Measurements from ENCODE around the gene TDRD9. TPM values are rescaled to one million over a fixed set of nuclear protein-coding genes. Genes with fewer than 3 reads are reported as not detected.

The TDRD9 gene
- total RNA-seq, 5 donors from 2014 or later (not counting 1 experiment from before 2014, with no cell fraction given), result 0.43 to 1.3 (median 0.56) TPM

DNA sequence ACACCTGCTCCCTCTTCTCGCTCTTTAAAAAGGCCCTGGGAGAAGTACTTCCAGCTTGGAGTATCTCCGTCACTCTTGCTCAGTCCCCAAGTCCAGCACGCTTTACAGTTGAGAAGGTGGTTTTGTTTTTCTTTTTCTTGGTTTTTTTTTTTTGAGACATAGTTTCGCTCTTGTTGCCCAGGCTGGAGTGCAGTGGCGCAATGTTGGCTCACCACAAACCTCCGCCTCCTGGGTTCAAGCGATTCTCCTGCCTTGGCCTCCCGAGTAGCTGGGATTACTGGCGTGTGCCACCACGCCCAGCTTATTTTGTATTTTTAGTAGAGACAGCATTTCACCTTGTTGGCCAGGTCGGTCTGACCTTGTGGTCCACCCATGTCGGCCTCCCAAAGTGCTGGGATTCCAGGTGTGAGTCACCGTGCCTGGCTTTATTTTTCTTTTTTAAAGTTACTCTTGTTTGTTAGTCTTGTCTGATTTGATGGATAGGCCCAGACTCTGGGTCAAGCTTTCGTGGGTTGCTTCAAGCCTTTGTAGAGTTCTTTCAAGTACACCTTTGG, 1.9 kb downstream of the TDRD9 start:
- Mint-ChIP-seq H3K27me3 (peaks cover 2 to 14% of the 10 kb centered on the region in 2 donors), H3K36me3 (no peaks in the 10 kb centered on the region), H3K9me3 (no peaks in the 10 kb centered on the region), H3K27ac (no peak overlapping the region), H3K4me1 (no peaks in the 10 kb centered on the region), H3K4me3 (no peak overlapping the region)
- H3K36me3 ChIP-seq (ENCODE audit: control insufficient read depth in 2 of 2, extremely low read depth in 1 of 2, insufficient read depth in 1 of 2, low read length in 1 of 2), result no peaks in the 10 kb centered on the region
- WGBS (ENCODE audit: insufficient coverage), result 86% methylated on average over 7 of the region's 14 CpGs
- no peak overlapping the region for H3K4me3 ChIP-seq (ENCODE audit: control insufficient read depth in 1 of 2, extremely low read depth in 1 of 2, low read length in 1 of 2)
- CTCF ChIA-PET, result interaction anchor here in 1 of 2 donors (1.5 kb wide), 1 partner anchor 19 kb away, joined by 3 read pairs; no protein-coding TSS in a partner anchor
- peaks cover 0 to 3% of the 10 kb centered on the region in 2 experiments for H3K27me3 ChIP-seq (replicated peaks in 1 of 2; ENCODE audit: control insufficient read depth in 2 of 2, extremely low read depth in 1 of 2, insufficient read depth in 2 of 2, low read length in 1 of 2)
- ATAC-seq (replicated peaks in 1 of 4) (no peak), DNase-seq (no peak)
- no peaks in the 10 kb centered on the region for H3K9me3 ChIP-seq
- no peak overlapping the region for H3K27ac ChIP-seq (ENCODE audit: low read length)
- H3K4me1 ChIP-seq (ENCODE audit: control insufficient read depth in 1 of 2, extremely low read depth in 1 of 2, insufficient read depth in 2 of 2, low read length in 2 of 2), result no peaks in the 10 kb centered on the region
- POLR2A ChIA-PET, result no interaction called here

- CTCF ChIA-PET, result no interaction called here
- ATAC-seq (replicated peaks in 1 of 4) (no peak), DNase-seq (no peak)
- POLR2A ChIA-PET, result no interaction called here
- H3K27ac Mint-ChIP-seq, result no peak overlapping the region
- H3K9me3 Mint-ChIP-seq, result no peaks in the 10 kb centered on the region
- Histone ChIP-seq H3K9me3 (no peaks in the 10 kb centered on the region), H3K4me3 (ENCODE audit: control insufficient read depth in 1 of 2, extremely low read depth in 1 of 2, low read length in 1 of 2) (no peak overlapping the region), H3K36me3 (ENCODE audit: control insufficient read depth in 2 of 2, extremely low read depth in 1 of 2, insufficient read depth in 1 of 2, low read length in 1 of 2) (no peaks in the 10 kb centered on the region), H3K4me1 (ENCODE audit: control insufficient read depth in 1 of 2, extremely low read depth in 1 of 2, insufficient read depth in 2 of 2, low read length in 2 of 2) (no peaks in the 10 kb centered on the region), H3K27me3 (replicated peaks in 1 of 2; ENCODE audit: control insufficient read depth in 2 of 2, extremely low read depth in 1 of 2, insufficient read depth in 2 of 2, low read length in 1 of 2) (peaks cover 0 to 3% of the 10 kb centered on the region in 2 experiments), H3K27ac (ENCODE audit: low read length) (no peak overlapping the region)
- peaks cover 2 to 9% of the 10 kb centered on the region in 2 donors for H3K27me3 Mint-ChIP-seq
- H3K4me3 Mint-ChIP-seq, result no peak overlapping the region
- no peaks in the 10 kb centered on the region for H3K4me1 Mint-ChIP-seq
- no peaks in the 10 kb centered on the region for H3K36me3 Mint-ChIP-seq
- 64% methylated on average over 1 of the region's 3 CpGs for WGBS (ENCODE audit: insufficient coverage)
Observed at GRCh38 chr14:103931422-103931821, 3.2 kb downstream of the TDRD9 start.

DNA sequence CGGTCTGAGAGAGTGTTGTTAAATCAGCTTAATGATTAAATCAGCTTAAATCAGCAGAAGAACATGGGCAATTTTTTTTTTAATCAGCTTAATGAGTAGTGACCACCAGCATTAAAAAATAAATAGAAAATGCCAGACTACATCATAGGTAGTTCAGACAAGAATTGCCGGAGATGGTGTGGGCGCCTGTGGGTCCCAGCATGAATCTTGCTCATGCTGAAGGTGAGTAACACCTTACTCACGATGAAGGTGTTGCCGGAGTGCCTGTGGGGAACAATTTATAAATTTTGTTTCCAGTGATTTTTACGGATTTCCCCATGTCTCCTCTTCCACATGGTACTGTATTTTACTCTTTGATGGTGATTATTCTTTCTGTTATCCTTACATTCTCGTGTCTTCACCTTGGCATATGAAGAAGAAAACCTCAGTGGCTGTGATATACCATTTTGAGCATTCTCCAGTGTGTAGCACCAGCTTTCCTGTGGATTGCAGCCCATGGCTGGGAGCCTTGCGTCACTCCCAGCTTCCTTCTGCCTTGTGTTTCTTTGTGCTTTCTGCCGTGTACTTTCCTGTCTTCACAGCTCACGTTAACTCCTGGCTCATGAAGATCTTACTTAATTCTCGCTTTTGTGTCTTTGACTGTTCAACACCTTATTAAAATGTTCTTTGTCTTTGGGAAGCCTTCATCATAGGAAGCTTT, 4.7 kb downstream of the TDRD9 start:
- POLR2A ChIA-PET, result no interaction called here
- no peak for ATAC-seq (replicated peaks in 1 of 4)
- H3K9me3 Mint-ChIP-seq, result no peaks in the 10 kb centered on the region
- no peaks in the 10 kb centered on the region for H3K36me3 Mint-ChIP-seq
- WGBS (ENCODE audit: insufficient coverage), result 86% methylated on average over 3 of the region's 11 CpGs
- peaks cover under 1 to 9% of the 10 kb centered on the region in 2 donors for H3K27me3 Mint-ChIP-seq
- Histone ChIP-seq H3K27me3 (replicated peaks in 1 of 2; ENCODE audit: control insufficient read depth in 2 of 2, extremely low read depth in 1 of 2, insufficient read depth in 2 of 2, low read length in 1 of 2) (peaks cover 0 to 3% of the 10 kb centered on the region in 2 experiments), H3K9me3 (no peaks in the 10 kb centered on the region), H3K4me1 (ENCODE audit: control insufficient read depth in 1 of 2, extremely low read depth in 1 of 2, insufficient read depth in 2 of 2, low read length in 2 of 2) (no peaks in the 10 kb centered on the region), H3K4me3 (ENCODE audit: control insufficient read depth in 1 of 2, extremely low read depth in 1 of 2, low read length in 1 of 2) (no peak overlapping the region), H3K27ac (ENCODE audit: low read length) (no peak overlapping the region), H3K36me3 (ENCODE audit: control insufficient read depth in 2 of 2, extremely low read depth in 1 of 2, insufficient read depth in 1 of 2, low read length in 1 of 2) (no peaks in the 10 kb centered on the region)
- H3K4me3 Mint-ChIP-seq, result no peak overlapping the region
- H3K27ac Mint-ChIP-seq, result no peak overlapping the region
- DNase-seq, result no peak
- CTCF ChIA-PET, result no interaction called here
- H3K4me1 Mint-ChIP-seq, result no peaks in the 10 kb centered on the region

GRCh38 chr14:103935102-103935501, 6.8 kb downstream of the TDRD9 start:
- ChIA-PET CTCF (no interaction called here), POLR2A (no interaction called here)
- no peak overlapping the region for H3K27ac Mint-ChIP-seq
- no peaks in the 10 kb centered on the region for H3K36me3 Mint-ChIP-seq
- Histone ChIP-seq H3K36me3 (ENCODE audit: control insufficient read depth in 2 of 2, extremely low read depth in 1 of 2, insufficient read depth in 1 of 2, low read length in 1 of 2) (no peaks in the 10 kb centered on the region), H3K27ac (ENCODE audit: low read length) (no peak overlapping the region), H3K4me3 (ENCODE audit: control insufficient read depth in 1 of 2, extremely low read depth in 1 of 2, low read length in 1 of 2) (no peak overlapping the region), H3K27me3 (replicated peaks in 1 of 2; ENCODE audit: control insufficient read depth in 2 of 2, extremely low read depth in 1 of 2, insufficient read depth in 2 of 2, low read length in 1 of 2) (peaks cover 0 to 3% of the 10 kb centered on the region in 2 experiments), H3K9me3 (no peaks in the 10 kb centered on the region), H3K4me1 (ENCODE audit: control insufficient read depth in 1 of 2, extremely low read depth in 1 of 2, insufficient read depth in 2 of 2, low read length in 2 of 2) (no peaks in the 10 kb centered on the region)
- H3K4me1 Mint-ChIP-seq, result no peaks in the 10 kb centered on the region
- no peaks in the 10 kb centered on the region for H3K9me3 Mint-ChIP-seq
- no peak for DNase-seq
- WGBS (ENCODE audit: insufficient coverage), result 64% methylated on average over 2 of the region's 2 CpGs
- no peak for ATAC-seq (replicated peaks in 1 of 4)
- no peak overlapping the region for H3K4me3 Mint-ChIP-seq
- H3K27me3 Mint-ChIP-seq, result peaks cover 1 to 11% of the 10 kb centered on the region in 2 donors

- Histone ChIP-seq H3K27me3 (replicated peaks in 1 of 2; ENCODE audit: control insufficient read depth in 2 of 2, extremely low read depth in 1 of 2, insufficient read depth in 2 of 2, low read length in 1 of 2) (peaks cover 0 to 11% of the 10 kb centered on the region in 2 experiments), H3K4me3 (ENCODE audit: control insufficient read depth in 1 of 2, extremely low read depth in 1 of 2, low read length in 1 of 2) (no peak overlapping the region), H3K27ac (ENCODE audit: low read length) (no peak overlapping the region), H3K9me3 (no peaks in the 10 kb centered on the region), H3K4me1 (ENCODE audit: control insufficient read depth in 1 of 2, extremely low read depth in 1 of 2, insufficient read depth in 2 of 2, low read length in 2 of 2) (no peaks in the 10 kb centered on the region), H3K36me3 (ENCODE audit: control insufficient read depth in 2 of 2, extremely low read depth in 1 of 2, insufficient read depth in 1 of 2, low read length in 1 of 2) (no peaks in the 10 kb centered on the region)
- peaks cover 35 to 36% of the 10 kb centered on the region in 2 donors for H3K27me3 Mint-ChIP-seq
- ATAC-seq (replicated peaks in 1 of 4), result no peak
- H3K36me3 Mint-ChIP-seq, result no peaks in the 10 kb centered on the region
- no peak for DNase-seq
- no peak overlapping the region for H3K27ac Mint-ChIP-seq
- H3K9me3 Mint-ChIP-seq, result no peaks in the 10 kb centered on the region
- WGBS (ENCODE audit: insufficient coverage), result 100% methylated on average over 2 of the region's 7 CpGs
- ChIA-PET POLR2A (interaction anchor here in 1 of 2 donors (0.6 kb wide), 1 partner anchor 353 kb away, joined by 11 read pairs; no protein-coding TSS in a partner anchor), CTCF (interaction anchor here in 1 of 2 donors (0.6 kb wide), 1 partner anchor 68 kb away, joined by 3 read pairs; no protein-coding TSS in a partner anchor)
- no peaks in the 10 kb centered on the region for H3K4me1 Mint-ChIP-seq
- H3K4me3 Mint-ChIP-seq, result no peak overlapping the region
Observed at GRCh38 chr14:103941462-103941861, 13.2 kb downstream of the TDRD9 start.

DNA sequence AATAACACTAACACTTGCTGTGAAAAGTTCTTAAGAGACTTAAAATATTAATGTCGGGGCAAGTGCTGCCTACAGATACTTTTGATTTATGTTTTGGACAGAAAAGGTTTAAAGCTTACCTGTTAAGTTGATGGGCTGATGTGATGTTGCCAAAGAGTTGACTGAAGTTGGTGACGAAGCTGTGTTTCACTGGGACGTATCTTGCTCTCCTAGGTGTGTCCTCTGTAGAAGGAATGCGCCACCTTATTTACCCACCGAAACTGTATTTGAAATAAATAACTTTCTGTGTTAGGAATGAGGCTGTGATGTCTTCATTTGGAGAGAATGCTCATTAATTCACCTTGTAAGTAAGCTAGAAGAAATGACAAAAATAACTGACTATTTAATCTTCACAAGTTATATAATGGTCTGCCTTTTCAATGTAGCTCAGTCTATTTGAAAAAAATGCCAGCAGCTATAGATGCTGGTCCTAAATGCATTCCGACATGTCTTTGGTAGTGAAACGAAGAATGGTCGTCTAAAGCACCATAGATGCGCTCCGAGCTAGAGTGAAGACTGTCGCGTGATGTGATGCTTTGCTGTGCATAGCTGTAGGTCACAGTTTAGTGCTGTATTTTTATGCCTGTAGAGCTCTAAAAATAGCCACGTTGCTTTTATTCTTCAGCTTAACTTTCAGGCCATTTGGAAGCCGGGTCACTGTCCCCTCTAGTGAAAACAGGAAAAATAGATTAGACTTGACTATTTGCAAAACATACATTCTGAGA, 13.9 kb downstream of the TDRD9 start, which contains the start of gene RD3L:
RD3L (minus strand) TSS at position 557 of the 764 bp plus-strand sequence. CDS start 834 bp downstream, outside the sequence.
- Mint-ChIP-seq H3K36me3 (no peaks in the 10 kb centered on the region), H3K27me3 (peaks cover 41 to 42% of the 10 kb centered on the region in 2 donors), H3K4me3 (no peak within 1 kb of the TSS), H3K27ac (no peak within 1 kb of the TSS), H3K4me1 (no peaks in the 10 kb centered on the region), H3K9me3 (peaks cover 0 to 3% (median 0%) of the 10 kb centered on the region in 3 donors)
- Histone ChIP-seq H3K36me3 (ENCODE audit: control insufficient read depth in 2 of 2, extremely low read depth in 1 of 2, insufficient read depth in 1 of 2, low read length in 1 of 2) (no peaks in the 10 kb centered on the region), H3K9me3 (no peaks in the 10 kb centered on the region), H3K27ac (ENCODE audit: low read length) (no peak within 1 kb of the TSS), H3K27me3 (replicated peaks in 1 of 2; ENCODE audit: control insufficient read depth in 2 of 2, extremely low read depth in 1 of 2, insufficient read depth in 2 of 2, low read length in 1 of 2) (peaks cover 0 to 10% of the 10 kb centered on the region in 2 experiments), H3K4me3 (ENCODE audit: control insufficient read depth in 1 of 2, extremely low read depth in 1 of 2, low read length in 1 of 2) (no peak within 1 kb of the TSS), H3K4me1 (ENCODE audit: control insufficient read depth in 1 of 2, extremely low read depth in 1 of 2, insufficient read depth in 2 of 2, low read length in 2 of 2) (no peaks in the 10 kb centered on the region)
- CTCF ChIA-PET, result interaction anchor here in 1 of 2 donors (0.6 to 0.7 kb wide), 2 partner anchors 36 to 67 kb away, joined by 3 to 4 read pairs; no protein-coding TSS in a partner anchor
- ATAC-seq (replicated peaks in 1 of 4), result no peak
- POLR2A ChIA-PET, result no interaction called here
- WGBS (ENCODE audit: insufficient coverage), result 82% methylated on average over 2 of the region's 14 CpGs
- no peak for DNase-seq

Data from T-cell (primary cell).